NCI-H82 treated with DMSO at 0.1 percent for 48 hours (cell line): ENCODE results near the gene IL17B.

ENCODE experiments used
- DNase-seq: peaks from one replicate; lab custom pipeline; 2025; ENCODE audit not compliant: unreplicated experiment; lab: John Stamatoyannopoulos, UW

The IL17B gene

GRCh38 chr5:149326611-149327010 lies 52.5 kb downstream of the IL17B start:
- DNase-seq: peak; percentile 95

DNA sequence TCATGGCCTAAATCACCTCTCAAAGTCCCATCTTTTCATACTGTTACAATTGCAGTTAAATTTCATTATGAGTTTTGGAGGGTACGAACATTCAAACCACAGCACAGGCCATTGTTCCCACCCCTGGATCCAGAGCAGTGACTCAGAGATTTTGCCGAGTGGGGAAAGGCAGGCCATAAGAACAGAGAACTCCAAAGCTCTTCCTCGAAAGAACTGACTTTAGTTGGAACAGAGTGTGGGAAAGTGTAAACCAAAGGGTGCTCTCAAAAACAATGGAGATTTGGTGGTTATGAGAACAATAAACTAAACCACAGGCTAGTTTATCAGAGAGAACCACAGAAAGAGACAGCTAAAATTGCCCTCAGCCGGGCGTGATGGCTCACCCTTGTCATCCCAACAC lies 53.2 kb downstream of the IL17B start:
- DNase-seq: no peak

DNA sequence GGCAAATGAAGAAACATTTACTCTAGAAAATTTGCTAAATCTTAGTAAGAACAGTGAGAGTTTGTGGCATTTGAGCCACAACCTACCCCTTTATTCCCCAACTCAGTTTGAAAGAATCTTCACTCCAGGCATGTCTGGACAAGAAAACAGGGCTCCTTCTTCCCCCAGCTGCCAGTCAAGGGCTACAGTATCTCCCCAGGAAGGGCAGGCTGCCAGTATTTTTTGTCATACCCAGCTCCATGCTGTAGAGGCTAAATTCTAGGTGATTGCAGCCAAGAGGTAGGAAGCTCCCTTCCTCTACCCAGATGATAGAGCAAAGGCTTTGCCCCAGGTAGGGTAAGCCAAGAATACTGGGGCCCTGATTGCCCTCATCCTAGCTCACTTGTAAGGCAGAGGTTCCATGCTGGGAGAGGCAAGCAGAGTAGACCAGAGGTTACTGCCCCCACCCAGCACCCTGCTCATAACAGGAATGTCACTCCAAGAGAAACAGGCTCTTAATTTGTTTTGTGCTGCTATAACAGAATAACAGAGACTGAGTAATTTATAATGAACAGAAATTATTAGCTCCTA lies 53.8 kb downstream of the IL17B start:
- DNase-seq: no peak

DNA sequence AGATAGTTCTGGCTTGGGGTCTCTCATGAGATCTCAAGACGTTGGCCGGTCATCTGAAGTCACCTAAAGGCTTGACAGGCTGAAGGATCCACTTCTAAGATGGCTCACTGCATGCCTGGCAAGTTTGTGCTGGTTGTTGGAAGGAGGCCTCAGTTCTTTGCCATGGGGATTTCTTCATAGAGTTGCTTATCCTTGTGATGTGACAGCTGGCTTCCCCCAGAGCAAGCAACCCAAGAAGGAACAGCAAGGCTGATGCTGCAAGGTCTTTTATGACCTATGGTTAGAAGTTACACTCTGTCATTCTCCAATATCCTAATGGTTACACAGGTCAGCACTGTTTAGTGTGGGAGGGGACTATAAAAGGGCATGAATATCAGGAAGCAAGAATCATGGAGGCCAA lies 54.5 kb downstream of the IL17B start:
- DNase-seq: no peak
